NCI-H2196 treated with DMSO at 0.1 percent for 48 hours (cell line): ENCODE measurements around the gene PRSS56.
"Not testable (repeated sequence)": the region's sequence is repeated elsewhere in the genome, so short reads cannot be mapped to it uniquely, and the experiment has no call there.

Experiments used
- DNase-seq: peaks from one replicate; lab custom pipeline; 2025; ENCODE audit not compliant: unreplicated experiment; lab: John Stamatoyannopoulos, UW

The PRSS56 gene

DNA sequence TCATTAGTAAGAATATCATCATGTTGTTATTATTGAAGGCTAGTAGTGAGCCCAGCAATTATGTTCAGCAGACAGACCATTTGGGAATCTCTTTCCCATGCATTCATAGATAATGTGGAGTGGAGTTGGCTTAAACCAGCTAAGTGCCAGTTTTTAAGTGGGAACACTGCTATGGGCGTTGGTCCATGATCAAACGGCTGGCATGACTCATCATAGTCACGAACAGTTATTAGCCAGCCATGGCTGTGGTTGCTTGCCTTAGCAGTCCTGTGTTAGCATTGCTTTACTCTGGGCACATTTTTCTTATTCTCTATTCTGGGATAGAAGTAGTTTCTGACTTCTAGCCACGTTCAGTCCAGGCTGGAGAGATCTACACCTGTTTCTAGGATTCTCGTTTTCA is 48.0 kb downstream of the PRSS56 start:
- no peak for DNase-seq

DNA sequence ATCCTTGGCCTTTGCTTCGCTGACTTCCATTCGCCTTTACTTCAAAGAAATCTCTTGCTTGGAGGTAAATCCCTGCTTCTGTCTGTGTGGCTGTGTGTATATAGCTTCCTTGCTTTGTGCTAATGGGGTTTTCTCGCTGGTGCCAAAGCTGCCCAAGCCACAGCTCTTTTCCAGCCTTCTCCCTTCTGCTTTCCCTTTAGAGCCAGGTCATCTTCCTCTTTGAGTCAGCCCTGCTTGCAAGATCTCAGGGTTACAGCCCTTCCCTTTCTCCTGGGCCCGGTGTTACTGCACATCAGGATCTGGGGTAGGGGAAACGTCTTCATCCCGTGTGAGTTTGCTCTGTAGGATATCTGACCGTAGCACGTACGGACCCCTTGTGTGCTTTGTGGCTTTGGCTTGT is 49.4 kb downstream of the PRSS56 start:
- DNase-seq = no peak

DNA sequence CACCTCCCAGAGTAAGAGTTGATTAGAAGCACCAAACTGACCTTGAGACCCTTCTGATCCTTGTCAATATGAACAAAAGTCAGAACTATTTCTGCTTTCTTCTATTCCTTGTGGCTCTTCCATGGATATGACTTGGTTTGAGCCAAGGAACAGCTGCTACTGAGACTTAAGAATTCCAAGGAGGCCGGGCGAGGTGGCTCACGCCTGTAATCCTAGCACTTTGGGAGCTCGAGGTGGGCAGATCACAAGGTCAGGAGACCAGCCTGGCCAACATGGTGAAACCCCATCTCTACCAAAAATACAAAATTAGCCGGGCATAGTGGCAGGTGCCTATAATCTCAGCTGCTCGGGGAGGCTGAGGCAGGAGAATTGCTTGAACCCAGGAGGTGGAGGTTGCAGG is 50.3 kb downstream of the PRSS56 start:
- DNase-seq = not testable (repeated sequence)

DNA sequence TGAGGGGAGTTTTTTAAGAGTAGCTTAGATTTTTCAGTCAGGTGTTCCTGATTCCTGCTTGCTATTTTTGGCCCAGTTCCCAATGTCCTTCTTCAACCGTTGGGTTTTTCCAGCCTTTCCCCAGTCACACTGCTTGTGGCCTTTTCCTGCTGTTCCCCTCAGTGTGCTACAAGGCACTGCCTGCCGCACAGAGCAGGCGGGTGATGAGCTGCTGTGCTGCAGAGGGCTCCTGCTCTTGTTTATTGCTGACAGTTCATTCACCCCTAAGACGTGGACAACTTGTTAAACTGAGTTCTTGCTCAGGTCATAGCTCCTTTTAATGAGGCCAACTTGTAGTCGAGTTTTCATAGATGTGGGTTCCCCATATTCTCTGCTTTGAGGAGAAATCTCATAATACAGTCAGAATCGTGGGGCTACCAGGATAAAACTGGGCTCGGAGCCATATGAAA is 50.9 kb downstream of the PRSS56 start:
- no peak for DNase-seq

DNA sequence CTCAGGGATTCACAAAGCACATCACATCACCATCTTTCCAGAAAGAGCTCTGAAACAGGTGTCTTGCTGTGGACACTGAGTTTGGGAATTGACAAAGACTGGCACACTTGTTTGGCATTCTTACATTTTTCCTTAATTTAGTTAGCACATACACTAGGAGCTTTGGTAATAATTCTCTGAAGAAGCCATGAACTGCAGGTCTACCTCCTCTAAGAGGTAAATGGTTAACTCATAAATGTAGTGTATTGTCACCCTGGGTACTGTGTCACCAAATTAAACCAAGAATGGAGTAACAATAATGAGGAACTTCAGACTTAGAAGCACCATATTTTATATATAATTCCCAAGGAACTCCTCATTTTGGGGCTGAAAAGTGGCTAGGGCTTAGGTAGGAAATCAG is 52.9 kb downstream of the PRSS56 start:
- DNase-seq = no peak

DNA sequence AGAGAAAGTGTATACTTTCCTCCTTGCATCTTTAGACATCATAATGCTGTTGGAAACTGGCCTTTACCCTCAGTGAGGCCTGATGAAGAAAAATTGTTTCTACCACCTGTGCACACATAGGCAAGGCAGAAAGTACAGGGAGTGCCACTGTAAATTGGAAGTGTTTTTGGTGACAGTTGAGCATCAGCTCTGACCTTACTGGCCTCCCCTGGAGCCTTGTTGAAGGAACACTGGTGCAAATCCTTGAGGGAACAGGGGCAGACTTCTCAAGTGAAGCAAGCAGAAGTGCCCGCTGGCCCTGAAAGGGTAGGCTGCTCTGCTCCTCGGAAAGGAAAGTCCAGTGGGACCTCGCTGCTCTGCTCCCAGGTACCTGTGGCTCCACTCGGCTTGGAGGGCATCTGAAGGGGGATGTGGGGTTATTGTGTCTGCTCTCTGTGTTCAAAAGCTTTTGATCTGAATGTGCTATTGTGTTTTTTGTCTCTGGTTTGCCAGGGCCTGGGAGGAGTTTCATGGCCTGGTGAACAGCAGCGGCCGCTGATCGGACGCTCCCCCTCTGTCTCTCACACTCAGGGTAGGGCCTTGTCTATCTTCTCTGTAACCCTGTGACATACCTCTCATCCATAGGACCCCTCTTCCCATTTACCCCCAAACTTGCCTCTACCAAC is 53.7 kb downstream of the PRSS56 start:
- DNase-seq = no peak

DNA sequence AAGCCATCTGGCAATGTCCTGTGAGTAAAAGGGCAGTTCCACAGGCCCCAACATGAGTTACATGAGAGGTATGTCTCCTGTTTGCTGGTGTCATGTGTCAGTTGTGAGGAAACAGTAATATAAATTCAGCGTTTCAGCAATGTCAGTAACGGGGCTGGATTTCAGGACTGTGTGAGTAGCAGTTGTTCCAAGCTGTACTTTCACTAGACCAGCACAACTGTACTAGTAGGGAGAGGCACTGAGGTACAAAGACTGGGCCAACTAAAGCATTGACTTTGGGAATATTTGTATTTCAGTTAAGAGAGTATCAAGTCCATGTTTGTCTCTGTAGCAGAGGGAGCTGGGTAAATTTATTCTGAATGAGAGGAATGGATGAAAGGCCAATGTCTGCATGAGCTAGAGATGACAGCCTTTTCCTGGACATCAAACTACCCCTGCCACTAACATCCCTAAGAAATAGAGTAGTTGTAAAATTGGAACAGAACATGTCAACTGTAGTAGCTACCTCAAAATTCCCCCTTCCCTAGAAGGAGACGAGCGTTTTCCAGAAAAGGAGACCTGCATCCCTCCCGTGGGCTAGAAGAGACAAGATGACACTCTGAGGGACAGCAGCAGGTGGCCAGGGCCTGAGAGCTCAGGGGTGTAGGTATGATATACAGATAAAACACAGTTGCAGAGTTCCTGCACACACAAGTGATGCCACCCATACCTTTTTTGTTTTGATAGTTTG is 54.7 kb downstream of the PRSS56 start:
- DNase-seq = no peak
